SK-N-SH treated with all-trans-retinoic acid at 6 μM for 48 hours (cell line): ENCODE data around the gene ATF1.

Source experiments
- ATAC-seq: fragments of 200-7000 bp; cut with Tn5 transposase; 3 replicates; pipeline ENCODE4 v1.9.1; 2020; ENCODE audit warnings: mild to moderate bottlenecking, moderate library complexity
- ARNTL ChIP-seq: fragments of 450-650 bp; formaldehyde crosslinking; IDR thresholded peaks from 2 replicates; pipeline ENCODE4 v1.5.0; 2020; ENCODE audit warnings: low read depth, mild to moderate bottlenecking, moderate library complexity, borderline replicate concordance
- BACH2 ChIP-seq: fragments of 250-450 bp; sonication (Bioruptor Pico); IDR thresholded peaks from 2 replicates; pipeline ENCODE4 v1.9.0; 2021; ENCODE audit warnings: mild to moderate bottlenecking, borderline replicate concordance
- CSDC2 ChIP-seq: fragments of 250-450 bp; sonication (Bioruptor Pico); IDR thresholded peaks from 2 replicates; pipeline ENCODE4 v1.5.0; 2020; ENCODE audit warnings: mild to moderate bottlenecking, moderate library complexity
- CSRNP3 ChIP-seq: fragments of 250-450 bp; sonication (Bioruptor Pico); IDR thresholded peaks from 2 replicates; pipeline ENCODE4 v1.5.1; 2021; ENCODE audit warnings: mild to moderate bottlenecking, moderate library complexity
- ESRRG ChIP-seq: fragments of 250-450 bp; sonication (Bioruptor Pico); IDR thresholded peaks from 2 replicates; pipeline ENCODE4 v1.6.1; 2021; ENCODE audit warnings: mild to moderate bottlenecking
- ISL1 ChIP-seq: fragments of 250-450 bp; sonication (Bioruptor Pico); IDR thresholded peaks from 2 replicates; pipeline ENCODE4 v2.1.2; 2022; ENCODE audit warnings: mild to moderate bottlenecking, moderate library complexity
- OSR1 ChIP-seq: fragments of 250-450 bp; sonication (Bioruptor Pico); IDR thresholded peaks from 2 replicates; pipeline ENCODE4 v1.8.0; 2022; ENCODE audit warnings: moderate library complexity, mild to moderate bottlenecking, inconsistent platforms
- PPARA ChIP-seq: fragments of 250-450 bp; sonication (Bioruptor Pico); IDR thresholded peaks from 2 replicates; pipeline ENCODE4 v1.5.0; 2020; ENCODE audit warnings: mild to moderate bottlenecking, borderline replicate concordance
- RARB ChIP-seq: fragments of 250-450 bp; sonication (Bioruptor Pico); IDR thresholded peaks from 2 replicates; pipeline ENCODE4 v1.8.0; 2021; ENCODE audit warnings: mild to moderate bottlenecking, moderate library complexity
- SNAI2 ChIP-seq: fragments of 250-450 bp; sonication (Bioruptor Pico); IDR thresholded peaks from 2 replicates; pipeline ENCODE4 v1.5.0; 2020; ENCODE audit warnings: mild to moderate bottlenecking, moderate library complexity
- TCF4 ChIP-seq: fragments of 250-450 bp; sonication (Bioruptor Pico); IDR thresholded peaks from 2 replicates; pipeline ENCODE4 v1.8.0; 2021; ENCODE audit warnings: mild to moderate bottlenecking, moderate library complexity, borderline replicate concordance
- TOX ChIP-seq: fragments of 250-450 bp; sonication (Bioruptor Pico); IDR thresholded peaks from 2 replicates; pipeline ENCODE4 v1.8.0; 2021; ENCODE audit warnings: mild to moderate bottlenecking, moderate library complexity, borderline replicate concordance
- TSHZ2 ChIP-seq: fragments of 250-450 bp; sonication (Bioruptor Pico); IDR thresholded peaks from 2 replicates; pipeline ENCODE4 v1.5.0; 2020; ENCODE audit warnings: mild to moderate bottlenecking, moderate library complexity
- ZC3H10 ChIP-seq: fragments of 250-450 bp; sonication (Bioruptor Pico); IDR thresholded peaks from 2 replicates; pipeline ENCODE4 v1.5.1; 2021; ENCODE audit warnings: mild to moderate bottlenecking, moderate library complexity
- ZFP3 ChIP-seq: fragments of 250-450 bp; sonication (Bioruptor Pico); IDR thresholded peaks from 2 replicates; pipeline ENCODE4 v1.5.0; 2020; ENCODE audit warnings: mild to moderate bottlenecking, moderate library complexity
- ZFP30 ChIP-seq: fragments of 450-650 bp; formaldehyde crosslinking; IDR thresholded peaks from 2 replicates; pipeline ENCODE4 v1.5.0; 2022; ENCODE audit warnings: mild to moderate bottlenecking, moderate library complexity
- ZNF565 ChIP-seq: fragments of 450-650 bp; formaldehyde crosslinking; conservative IDR thresholded peaks from 2 replicates; pipeline ENCODE4 v1.5.0; 2020; ENCODE audit warnings: low read depth, mild to moderate bottlenecking, moderate library complexity
- ZNF8 ChIP-seq: fragments of 450-650 bp; formaldehyde crosslinking; IDR thresholded peaks from 2 replicates; pipeline ENCODE4 v1.5.0; 2020; ENCODE audit warnings: mild to moderate bottlenecking, moderate library complexity
- TF ChIP-seq, protein P1 (sequence below): fragments of 250-450 bp; sonication (Bioruptor Pico); IDR thresholded peaks from 2 replicates; pipeline ENCODE4 v1.5.1; 2020; ENCODE audit warnings: low read depth, mild to moderate bottlenecking, moderate library complexity
- TF ChIP-seq, protein P2 (sequence below): fragments of 250-450 bp; sonication (Bioruptor Pico); IDR thresholded peaks from 2 replicates; pipeline ENCODE4 v1.8.0; 2020; ENCODE audit warnings: mild to moderate bottlenecking, moderate library complexity, borderline replicate concordance

Gene ATF1

DNA sequence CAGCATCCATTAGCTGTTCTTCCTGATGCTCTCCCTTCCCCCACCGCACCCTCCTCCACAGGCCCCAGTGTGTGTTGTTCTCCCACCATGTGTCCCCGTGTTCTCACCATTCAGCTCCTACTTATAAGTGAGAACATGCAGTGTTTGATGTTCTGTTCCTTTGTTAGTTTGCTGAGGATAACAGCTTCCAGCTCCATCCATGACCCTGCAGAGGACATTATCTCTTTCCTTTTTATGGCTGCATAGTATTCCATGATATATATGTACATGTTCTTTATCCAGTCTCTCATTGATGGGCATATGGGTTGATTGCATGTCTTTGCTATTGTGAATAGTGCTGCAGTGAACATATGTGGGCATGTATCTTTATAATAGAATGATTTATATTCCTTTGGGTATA is 9.0 kb downstream of the ATF1 start:
- ATAC-seq, result no peak
- no peak for TF ChIP-seq CSDC2
- no peak for TF ChIP-seq PPARA (CRISPR knock-in tag)
- no peak for TF ChIP-seq BACH2 (CRISPR knock-in tag)
- TF ChIP-seq ARNTL, result no peak
- no peak for TF ChIP-seq ISL1 (CRISPR knock-in tag)
- TF ChIP-seq TOX (CRISPR knock-in tag), result no peak
- TF ChIP-seq, protein P1, sequence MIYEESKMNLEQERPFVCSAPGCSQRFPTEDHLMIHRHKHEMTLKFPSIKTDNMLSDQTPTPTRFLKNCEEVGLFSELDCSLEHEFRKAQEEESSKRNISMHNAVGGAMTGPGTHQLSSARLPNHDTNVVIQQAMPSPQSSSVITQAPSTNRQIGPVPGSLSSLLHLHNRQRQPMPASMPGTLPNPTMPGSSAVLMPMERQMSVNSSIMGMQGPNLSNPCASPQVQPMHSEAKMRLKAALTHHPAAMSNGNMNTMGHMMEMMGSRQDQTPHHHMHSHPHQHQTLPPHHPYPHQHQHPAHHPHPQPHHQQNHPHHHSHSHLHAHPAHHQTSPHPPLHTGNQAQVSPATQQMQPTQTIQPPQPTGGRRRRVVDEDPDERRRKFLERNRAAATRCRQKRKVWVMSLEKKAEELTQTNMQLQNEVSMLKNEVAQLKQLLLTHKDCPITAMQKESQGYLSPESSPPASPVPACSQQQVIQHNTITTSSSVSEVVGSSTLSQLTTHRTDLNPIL (CRISPR knock-in tag), result no peak
- TF ChIP-seq TCF4 (CRISPR knock-in tag), result no peak

DNA sequence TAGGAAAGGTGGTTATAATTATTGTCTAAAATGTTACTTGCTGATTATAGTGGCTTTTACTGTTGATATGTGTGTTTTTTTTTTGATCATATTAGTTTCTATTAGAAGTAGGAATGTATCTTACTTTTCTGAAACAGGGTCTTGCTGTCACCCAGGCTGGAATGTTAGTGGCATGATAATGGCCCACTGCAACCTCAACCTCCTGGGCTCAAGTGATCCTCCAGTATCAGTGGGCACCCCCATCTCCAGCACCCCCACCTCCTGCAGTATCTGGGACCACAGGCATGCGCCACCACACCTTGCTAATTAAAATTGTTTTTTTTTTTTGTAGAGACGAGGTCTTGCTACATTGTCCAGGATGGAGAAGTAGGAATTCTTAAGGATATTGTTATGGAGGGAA is 11.3 kb downstream of the ATF1 start:
- ATAC-seq, result no peak
- TF ChIP-seq, protein P2, sequence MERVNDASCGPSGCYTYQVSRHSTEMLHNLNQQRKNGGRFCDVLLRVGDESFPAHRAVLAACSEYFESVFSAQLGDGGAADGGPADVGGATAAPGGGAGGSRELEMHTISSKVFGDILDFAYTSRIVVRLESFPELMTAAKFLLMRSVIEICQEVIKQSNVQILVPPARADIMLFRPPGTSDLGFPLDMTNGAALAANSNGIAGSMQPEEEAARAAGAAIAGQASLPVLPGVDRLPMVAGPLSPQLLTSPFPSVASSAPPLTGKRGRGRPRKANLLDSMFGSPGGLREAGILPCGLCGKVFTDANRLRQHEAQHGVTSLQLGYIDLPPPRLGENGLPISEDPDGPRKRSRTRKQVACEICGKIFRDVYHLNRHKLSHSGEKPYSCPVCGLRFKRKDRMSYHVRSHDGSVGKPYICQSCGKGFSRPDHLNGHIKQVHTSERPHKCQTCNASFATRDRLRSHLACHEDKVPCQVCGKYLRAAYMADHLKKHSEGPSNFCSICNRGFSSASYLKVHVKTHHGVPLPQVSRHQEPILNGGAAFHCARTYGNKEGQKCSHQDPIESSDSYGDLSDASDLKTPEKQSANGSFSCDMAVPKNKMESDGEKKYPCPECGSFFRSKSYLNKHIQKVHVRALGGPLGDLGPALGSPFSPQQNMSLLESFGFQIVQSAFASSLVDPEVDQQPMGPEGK, result no peak

DNA sequence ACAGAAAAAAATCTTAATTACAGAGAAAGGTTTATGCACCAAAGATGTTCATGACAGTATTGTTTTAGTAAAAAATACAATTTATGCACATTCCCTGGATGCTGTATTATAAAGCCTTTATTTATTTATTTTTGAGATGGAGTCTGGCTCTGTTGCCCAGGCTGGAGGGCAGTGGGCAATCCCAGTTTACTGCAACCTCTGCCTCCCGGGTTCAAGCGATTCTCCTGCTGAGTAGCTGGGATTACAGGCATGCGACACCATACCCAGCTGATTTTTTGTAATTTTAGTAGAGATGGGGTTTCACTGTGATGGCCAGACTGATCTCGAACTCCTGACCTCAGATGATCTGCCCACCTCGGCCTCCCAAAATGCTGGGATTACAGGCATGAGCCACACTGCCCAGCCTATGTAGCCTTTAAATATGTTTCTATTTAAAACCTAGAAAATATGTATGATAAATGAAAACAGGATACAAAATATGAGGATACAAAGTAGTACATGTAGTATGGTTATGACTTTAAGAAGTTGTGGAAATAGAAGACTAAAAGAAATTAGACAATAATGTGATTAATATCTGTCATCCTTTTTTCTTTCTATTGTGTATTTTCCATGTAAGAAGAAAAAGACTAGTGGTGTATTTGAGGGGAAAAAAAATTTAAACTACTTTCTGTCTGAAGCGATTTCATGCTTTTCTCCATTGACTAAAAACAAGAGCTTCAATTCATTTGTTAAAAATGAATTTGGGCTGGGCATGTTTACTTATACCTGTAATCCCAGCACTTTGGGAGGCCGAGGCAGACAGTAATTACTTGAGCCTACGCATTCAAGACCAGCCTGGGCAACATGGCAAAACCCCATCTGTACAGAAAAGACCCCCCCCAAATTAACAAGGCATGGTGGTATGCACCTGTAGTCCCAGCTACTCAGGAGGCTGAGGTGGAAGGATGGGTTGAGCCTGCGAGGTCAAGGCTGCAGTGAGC is 13.1 kb downstream of the ATF1 start:
- TF ChIP-seq RARB (no peak), CSRNP3 (CRISPR knock-in tag) (no peak), BACH2 (CRISPR knock-in tag) (no peak)
- ATAC-seq, result no peak

- ATAC-seq, result no peak
- no peak for TF ChIP-seq ARNTL
- no peak for TF ChIP-seq OSR1 (CRISPR knock-in tag)
- no peak for TF ChIP-seq TSHZ2 (CRISPR knock-in tag)
- no peak for TF ChIP-seq TOX (CRISPR knock-in tag)
- no peak for TF ChIP-seq ZC3H10 (CRISPR knock-in tag)
- TF ChIP-seq, protein P2, result no peak
- TF ChIP-seq TCF4 (CRISPR knock-in tag), result no peak
- no peak for TF ChIP-seq ZNF8 (CRISPR knock-in tag)
- TF ChIP-seq ZFP30 (CRISPR knock-in tag), result no peak
- no peak for TF ChIP-seq ZFP3 (CRISPR knock-in tag)
- TF ChIP-seq CSRNP3 (CRISPR knock-in tag), result no peak
- TF ChIP-seq BACH2 (CRISPR knock-in tag), result no peak
- TF ChIP-seq, protein P1 (CRISPR knock-in tag), result no peak
- TF ChIP-seq ESRRG (CRISPR knock-in tag), result no peak
- no peak for TF ChIP-seq SNAI2
- TF ChIP-seq ZNF565 (CRISPR knock-in tag), result no peak
- TF ChIP-seq CSDC2, result no peak
- TF ChIP-seq RARB, result no peak
Measured at GRCh38 chr12:50778663-50779590, 15.0 kb downstream of the ATF1 start.
